HG03064 (cell line): ENCODE measurements around the gene OR8J1.
"Not testable (repeated sequence)": the region's sequence is repeated elsewhere in the genome, so short reads cannot be mapped to it uniquely, and the experiment has no call there.

ENCODE experiments used
- ATAC-seq: cut with Tn5 transposase; IDR thresholded peaks from one replicate; pipeline ENCODE4 v1.9.1; 2021; ENCODE audit warnings: low read depth; ENCODE audit not compliant: unreplicated experiment

The OR8J1 gene

DNA sequence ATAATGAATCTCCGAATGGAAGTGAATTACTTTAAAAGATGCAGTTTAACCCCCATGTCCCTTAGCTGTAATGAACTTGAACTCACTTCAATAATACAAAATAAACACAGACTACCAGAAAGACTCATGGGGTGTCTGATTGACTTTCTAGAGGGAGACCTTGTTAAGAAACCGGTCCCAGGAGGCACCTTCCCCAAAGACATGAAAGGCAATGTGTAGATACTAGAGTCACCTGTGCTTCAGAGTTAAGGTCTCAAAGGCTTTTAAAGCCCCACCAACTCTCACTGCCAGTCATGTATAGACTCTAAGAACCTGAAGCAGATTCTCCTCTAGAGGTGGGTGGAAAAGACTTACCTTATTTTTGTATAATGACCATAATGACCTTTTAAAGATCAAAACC is at the start of gene OR8J1:
OR8J1 (plus strand) TSS at position 301 of the 400 bp plus-strand sequence. CDS start 5,956 bp downstream, outside the sequence.
- ATAC-seq = no peak

DNA sequence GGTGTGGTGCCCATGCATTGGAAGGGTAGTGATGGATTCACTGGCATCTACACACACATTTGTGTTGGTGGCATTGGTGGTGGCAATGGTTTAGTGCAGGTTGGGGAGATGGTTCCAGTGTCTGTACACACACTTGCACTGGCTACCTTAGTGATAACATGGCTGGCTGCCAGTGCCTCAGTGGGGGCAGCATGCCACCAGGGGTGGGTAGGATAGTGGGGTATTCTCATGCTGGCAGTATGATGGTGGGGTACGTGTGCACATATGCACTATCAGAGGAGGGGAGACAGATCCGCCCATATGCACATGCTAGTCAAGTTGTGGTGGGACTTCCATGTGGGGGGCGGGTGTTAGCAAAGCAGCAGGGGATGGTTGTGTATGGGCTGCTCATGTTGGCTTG is 46.3 kb upstream of the OR8J1 start:
- ATAC-seq = no peak

DNA sequence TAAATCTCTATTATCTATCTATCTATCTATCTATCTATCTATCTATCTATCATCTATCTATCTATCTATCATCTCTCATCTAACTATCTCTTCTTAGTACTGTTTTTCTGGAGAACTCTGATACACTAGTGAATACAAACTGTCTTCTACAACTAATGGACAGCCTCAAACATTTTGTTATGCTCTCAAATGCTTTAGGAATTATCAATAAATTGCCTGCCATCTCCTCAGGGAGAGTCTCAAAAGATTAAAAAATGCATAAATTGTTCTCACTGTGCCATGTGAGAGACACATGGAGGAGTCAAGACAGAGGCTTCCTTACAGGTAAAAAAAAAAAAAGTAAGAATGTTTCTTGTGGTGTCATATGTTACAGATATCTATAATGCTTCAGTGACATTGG is 39.2 kb upstream of the OR8J1 start, which contains the start of gene OR8K3:
OR8K3 (plus strand) TSS at position 301 of the 400 bp plus-strand sequence. CDS start 3,163 bp downstream, outside the sequence.
- no peak for ATAC-seq

DNA sequence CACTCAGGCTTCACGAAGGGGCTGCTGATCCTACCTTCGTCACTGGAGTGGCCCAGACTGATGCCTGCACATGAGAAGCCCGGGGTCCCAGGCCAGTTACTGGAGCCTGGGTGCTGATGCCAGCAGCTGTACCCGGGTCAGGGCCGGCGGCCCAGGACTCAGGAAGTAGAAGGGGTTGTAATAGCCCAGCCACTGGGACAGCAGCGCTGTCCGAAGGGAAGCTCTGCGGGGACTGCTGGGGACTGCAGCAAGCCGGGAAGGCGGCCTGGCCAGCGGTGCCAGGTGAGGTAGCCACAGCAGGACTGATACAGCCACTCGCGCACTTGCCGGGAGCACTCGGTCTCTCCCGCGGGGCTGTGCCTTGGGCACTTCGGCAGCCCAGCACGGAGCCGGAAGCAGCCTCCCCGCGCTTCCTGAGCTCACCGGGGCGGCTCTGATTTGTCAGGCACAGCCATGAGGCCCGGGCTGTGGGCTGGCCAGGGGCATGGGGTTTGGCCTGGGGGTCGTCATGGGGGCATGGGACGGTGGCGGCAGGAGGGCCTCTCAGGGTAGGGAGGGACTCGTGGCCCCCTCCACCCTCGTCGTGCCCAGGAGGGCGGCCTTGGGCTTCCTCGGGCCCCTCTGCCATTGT is 22.1 kb upstream of the OR8J1 start:
- no peak for ATAC-seq

DNA sequence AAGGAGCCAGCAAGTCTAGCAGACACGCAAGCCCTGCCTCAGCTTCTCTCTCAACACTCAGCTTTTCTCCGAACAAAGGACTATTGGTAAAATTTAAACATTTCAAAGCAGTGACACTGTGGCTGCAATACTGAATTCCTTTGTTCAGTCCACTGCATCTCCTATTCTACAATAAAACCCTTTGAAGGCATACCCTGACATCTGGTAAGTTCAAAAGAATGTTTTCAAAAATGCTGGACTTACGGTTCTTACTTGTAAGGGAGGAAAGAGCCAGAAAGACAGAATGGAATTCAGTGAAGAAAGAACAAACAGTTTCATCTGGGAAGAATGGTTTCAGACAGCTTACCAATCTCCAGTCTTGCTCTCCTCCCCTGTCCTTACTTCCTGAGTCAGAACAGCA is 20.9 kb upstream of the OR8J1 start:
- no peak for ATAC-seq

DNA sequence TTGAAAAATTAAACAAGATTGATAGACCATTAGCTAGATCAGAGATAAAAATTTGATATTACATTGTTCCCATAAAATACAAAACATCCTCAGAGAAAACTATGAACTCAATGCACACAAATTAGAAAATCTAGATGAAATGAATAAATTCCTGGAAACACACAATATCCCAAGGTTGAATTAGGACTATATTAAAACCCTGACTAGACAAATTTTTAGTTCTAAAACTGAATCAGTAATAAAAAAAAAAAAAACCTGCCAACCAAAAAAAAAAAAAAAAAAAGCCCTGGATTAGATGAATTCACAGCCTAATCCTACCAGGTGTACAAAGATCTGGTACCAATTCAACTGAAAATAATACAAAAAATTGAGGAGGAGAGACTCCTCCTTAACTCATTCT is 13.8 kb upstream of the OR8J1 start:
- ATAC-seq = no peak

- no peak for ATAC-seq
Observed at GRCh38 chr11:56345739-56346138, 8.4 kb upstream of the OR8J1 start, which contains the start of gene OR8K1. Gene OR8K1 (plus strand): TSS chr11:56346039. CDS start chr11:56346039, 0 bp downstream.

- ATAC-seq = no peak
Observed at GRCh38 chr11:56375324-56375723, 21.2 kb downstream of the OR8J1 start, which contains the start of gene OR8U1. Gene OR8U1 (plus strand): TSS chr11:56375624. CDS start chr11:56375624, 0 bp downstream.

- ATAC-seq = no peak
Observed at GRCh38 chr11:56380120-56380519, 26.0 kb downstream of the OR8J1 start.

DNA sequence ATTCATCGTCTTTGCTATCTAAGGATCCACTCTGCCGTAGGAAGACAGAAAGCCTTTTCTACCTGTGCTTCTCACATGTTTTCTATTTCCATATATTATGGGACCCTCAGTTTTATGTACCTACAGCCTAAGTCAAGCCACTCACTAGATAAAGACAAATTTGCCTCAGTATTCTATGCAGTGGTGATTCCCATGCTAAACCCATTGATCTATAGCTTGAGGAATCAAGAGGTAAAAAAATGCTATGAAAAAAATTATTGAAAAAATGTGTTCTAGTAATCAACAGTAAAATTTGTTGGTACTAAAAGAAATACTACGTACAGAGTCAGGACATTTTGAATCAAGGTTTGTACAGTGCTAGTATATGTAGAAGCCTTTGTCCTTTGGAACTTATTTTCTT is 40.3 kb downstream of the OR8J1 start:
- ATAC-seq = no peak

DNA sequence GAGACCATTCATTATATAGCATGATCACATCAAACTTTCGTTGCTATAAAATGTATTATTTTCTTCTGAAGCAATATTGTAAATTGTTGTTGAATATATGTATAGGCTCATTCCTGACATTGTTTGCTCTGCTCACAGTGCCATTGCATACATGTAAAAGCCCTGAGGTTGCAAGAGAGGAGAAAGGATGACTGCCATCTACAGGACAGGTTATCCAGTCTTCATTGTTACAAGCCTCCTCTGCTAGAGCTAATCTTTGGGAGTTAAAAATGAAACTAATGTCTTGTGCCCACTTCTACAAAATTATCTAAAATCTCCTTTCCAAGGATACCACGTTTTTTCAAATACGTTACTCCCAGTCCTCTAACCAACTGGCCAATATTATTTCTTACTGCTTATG is 42.0 kb downstream of the OR8J1 start:
- no peak for ATAC-seq

DNA sequence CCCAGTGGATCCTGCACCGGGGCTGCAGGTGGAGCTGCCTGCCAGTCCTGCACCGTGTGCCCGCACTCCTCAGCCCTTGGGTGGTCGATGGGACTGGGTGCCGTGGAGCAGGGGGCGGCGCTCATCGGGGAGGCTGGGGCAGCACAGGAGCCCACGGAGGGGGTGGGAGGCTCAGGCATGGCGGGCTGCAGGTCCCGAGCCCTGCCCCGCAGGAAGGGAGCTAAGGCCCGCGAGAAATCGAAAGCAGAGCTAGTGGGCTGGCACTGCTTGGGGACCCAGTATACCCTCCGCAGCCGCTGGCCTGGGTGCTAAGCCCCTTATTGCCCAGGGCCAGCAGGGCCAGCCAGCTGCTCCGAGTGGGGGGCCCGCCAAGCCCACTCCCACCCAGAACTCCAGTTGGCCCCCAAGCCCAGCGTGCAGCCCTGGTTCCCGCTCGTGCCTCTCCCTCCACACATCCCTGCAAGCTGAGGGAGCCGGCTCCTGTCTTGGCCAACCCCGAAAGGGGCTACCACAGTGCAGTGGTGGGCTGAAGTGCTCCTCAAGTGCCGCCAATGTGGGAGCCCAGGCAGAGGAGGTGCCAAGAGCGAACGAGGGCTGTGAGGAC is 47.9 kb downstream of the OR8J1 start:
- ATAC-seq = not testable (repeated sequence)

GRCh38 chr11:56404393-56404792 is 50.3 kb downstream of the OR8J1 start:
- no peak for ATAC-seq

GRCh38 chr11:56410801-56411200 is 56.7 kb downstream of the OR8J1 start:
- ATAC-seq = no peak
